ENCODE data around the gene BCR. TPM values are rescaled to one million over a fixed set of nuclear protein-coding genes. Genes with fewer than 3 reads are reported as not detected.

BCR gene
- total and polyA plus RNA-seq, 2 experiments from 2014 or later = 38.8 to 42.2 TPM

DNA sequence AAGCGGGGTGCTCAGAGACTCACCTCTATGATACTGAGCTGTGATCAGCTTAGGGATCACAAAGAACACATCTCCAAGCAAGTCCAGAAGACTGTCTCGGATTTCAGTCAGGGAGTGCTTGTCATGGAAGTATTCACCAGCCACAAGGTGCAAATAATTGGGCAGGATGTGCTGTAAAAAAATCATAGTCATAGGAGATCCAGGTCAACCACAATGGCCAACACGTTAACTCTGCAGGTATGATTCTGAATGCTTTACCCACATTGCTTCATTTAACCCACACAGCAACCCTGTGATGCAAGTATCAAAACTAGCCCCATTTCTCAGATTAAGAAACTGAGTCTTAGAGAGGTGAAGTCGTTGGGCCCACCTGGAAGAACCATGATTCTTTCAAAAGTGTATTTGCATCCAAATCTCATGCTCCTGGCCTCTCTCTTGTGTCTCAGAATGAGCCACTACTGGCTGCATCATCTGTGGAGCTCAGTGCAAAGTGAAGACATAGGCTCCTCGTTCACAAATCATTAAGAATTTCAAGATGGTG is 179.3 kb downstream of the BCR start:
- Histone ChIP-seq H3K9me2 (replicated peaks; ENCODE audit: insufficient read depth) (no peaks in the 10 kb centered on the region), H3K79me2 (no peaks in the 10 kb centered on the region), H2AFZ (no peak overlapping the region), H3K27me3 (no peaks in the 10 kb centered on the region), H3K4me1 (ENCODE audit: insufficient read depth) (no peaks in the 10 kb centered on the region), H3K27ac (no peak overlapping the region), H3K4me3 (no peak overlapping the region), H3K36me3 (replicated peaks; ENCODE audit: insufficient read depth, low read depth) (no peaks in the 10 kb centered on the region), H3K9me3 (ENCODE audit: low read depth) (no peaks in the 10 kb centered on the region), H3K4me2 (no peak overlapping the region), H4K20me1 (ENCODE audit: insufficient read depth, poor library complexity, severe bottlenecking) (no peaks in the 10 kb centered on the region)
- 53% methylated on average over 5 of the region's 5 CpGs for WGBS (ENCODE audit: low lambda C conversion rate, missing lambda C conversion rate)
- DNase-seq (ENCODE audit: low spot score) = no peak
- TF ChIP-seq EZH2phosphoT487 (IDR thresholded peaks at IDR 0.05; ENCODE audit: low read depth, severe bottlenecking, unreplicated experiment) (no peak), EZH2 (IDR thresholded peaks at IDR 0.05; ENCODE audit: borderline replicate concordance) (no peak)
- TF ChIP-seq, protein P1, sequence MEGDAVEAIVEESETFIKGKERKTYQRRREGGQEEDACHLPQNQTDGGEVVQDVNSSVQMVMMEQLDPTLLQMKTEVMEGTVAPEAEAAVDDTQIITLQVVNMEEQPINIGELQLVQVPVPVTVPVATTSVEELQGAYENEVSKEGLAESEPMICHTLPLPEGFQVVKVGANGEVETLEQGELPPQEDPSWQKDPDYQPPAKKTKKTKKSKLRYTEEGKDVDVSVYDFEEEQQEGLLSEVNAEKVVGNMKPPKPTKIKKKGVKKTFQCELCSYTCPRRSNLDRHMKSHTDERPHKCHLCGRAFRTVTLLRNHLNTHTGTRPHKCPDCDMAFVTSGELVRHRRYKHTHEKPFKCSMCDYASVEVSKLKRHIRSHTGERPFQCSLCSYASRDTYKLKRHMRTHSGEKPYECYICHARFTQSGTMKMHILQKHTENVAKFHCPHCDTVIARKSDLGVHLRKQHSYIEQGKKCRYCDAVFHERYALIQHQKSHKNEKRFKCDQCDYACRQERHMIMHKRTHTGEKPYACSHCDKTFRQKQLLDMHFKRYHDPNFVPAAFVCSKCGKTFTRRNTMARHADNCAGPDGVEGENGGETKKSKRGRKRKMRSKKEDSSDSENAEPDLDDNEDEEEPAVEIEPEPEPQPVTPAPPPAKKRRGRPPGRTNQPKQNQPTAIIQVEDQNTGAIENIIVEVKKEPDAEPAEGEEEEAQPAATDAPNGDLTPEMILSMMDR (IDR thresholded peaks at IDR 0.05; ENCODE audit: poor library complexity) = no peak

DNA sequence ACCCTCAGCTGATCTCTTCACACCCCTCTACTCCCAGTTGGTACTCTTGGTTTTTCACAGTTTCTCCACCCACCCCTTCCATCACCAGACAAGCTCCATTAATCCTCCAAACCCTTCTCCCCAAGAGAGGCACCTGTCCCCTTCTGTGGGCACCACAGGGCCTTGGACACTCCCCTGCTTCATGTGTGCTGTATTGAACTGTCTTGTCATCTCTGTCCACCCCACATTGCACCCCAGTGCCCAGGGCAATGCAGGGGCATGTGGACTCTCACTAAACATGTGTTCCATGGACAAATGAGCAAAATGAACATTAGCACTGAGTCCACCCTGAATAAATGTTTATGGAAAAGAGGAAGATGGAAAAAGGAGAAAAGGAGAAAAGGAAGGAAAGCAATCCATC is 181.4 kb downstream of the BCR start:
- DNase-seq (ENCODE audit: low spot score) = no peak
- H3K79me2 ChIP-seq = no peaks in the 10 kb centered on the region
- no peaks in the 10 kb centered on the region for H3K4me1 ChIP-seq (ENCODE audit: insufficient read depth)
- H2AFZ ChIP-seq = no peak overlapping the region
- H3K9me3 ChIP-seq (ENCODE audit: low read depth) = no peaks in the 10 kb centered on the region
- no peaks in the 10 kb centered on the region for H3K27me3 ChIP-seq
- no peak overlapping the region for H3K4me2 ChIP-seq
- no peak overlapping the region for H3K27ac ChIP-seq
- H3K4me3 ChIP-seq = no peak overlapping the region
- H3K9me2 ChIP-seq (replicated peaks; ENCODE audit: insufficient read depth) = no peaks in the 10 kb centered on the region
- TF ChIP-seq EZH2phosphoT487 (IDR thresholded peaks at IDR 0.05; ENCODE audit: low read depth, severe bottlenecking, unreplicated experiment) (no peak), EZH2 (IDR thresholded peaks at IDR 0.05; ENCODE audit: borderline replicate concordance) (no peak)
- TF ChIP-seq, protein P1 (IDR thresholded peaks at IDR 0.05; ENCODE audit: poor library complexity) = no peak
- H4K20me1 ChIP-seq (ENCODE audit: insufficient read depth, poor library complexity, severe bottlenecking) = no peaks in the 10 kb centered on the region
- H3K36me3 ChIP-seq (replicated peaks; ENCODE audit: insufficient read depth, low read depth) = no peaks in the 10 kb centered on the region

DNA sequence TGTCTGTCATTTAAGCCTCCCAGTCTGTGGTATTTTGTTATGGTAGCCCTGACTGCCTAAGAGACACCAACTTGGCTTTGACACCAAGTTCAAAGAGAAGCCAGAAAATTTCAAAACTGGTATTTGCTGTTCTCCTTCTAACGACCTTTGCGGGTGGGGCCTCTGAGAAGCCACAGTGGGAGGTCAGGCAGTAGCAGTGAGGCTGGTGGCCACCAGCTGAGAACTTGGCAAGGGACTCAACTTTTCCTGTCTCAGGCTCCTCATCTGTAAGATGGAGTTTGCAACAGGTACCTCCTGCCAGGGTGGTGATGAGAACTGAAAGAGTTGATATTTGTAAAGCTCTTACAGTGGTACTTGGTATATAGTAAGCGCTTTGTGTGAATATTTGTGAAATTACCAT is 183.4 kb downstream of the BCR start:
- H3K4me2 ChIP-seq = no peak overlapping the region
- no peaks in the 10 kb centered on the region for H3K4me1 ChIP-seq (ENCODE audit: insufficient read depth)
- no peak overlapping the region for H3K27ac ChIP-seq
- no peaks in the 10 kb centered on the region for H4K20me1 ChIP-seq (ENCODE audit: insufficient read depth, poor library complexity, severe bottlenecking)
- no peaks in the 10 kb centered on the region for H3K79me2 ChIP-seq
- no peak overlapping the region for H3K4me3 ChIP-seq
- no peak overlapping the region for H2AFZ ChIP-seq
- H3K9me2 ChIP-seq (replicated peaks; ENCODE audit: insufficient read depth) = no peaks in the 10 kb centered on the region
- no peaks in the 10 kb centered on the region for H3K27me3 ChIP-seq
- WGBS (ENCODE audit: low lambda C conversion rate, missing lambda C conversion rate) = 61% methylated on average over 3 of the region's 3 CpGs
- TF ChIP-seq, protein P1 (IDR thresholded peaks at IDR 0.05; ENCODE audit: poor library complexity) = no peak
- TF ChIP-seq EZH2phosphoT487 (IDR thresholded peaks at IDR 0.05; ENCODE audit: low read depth, severe bottlenecking, unreplicated experiment) = no peak
- H3K9me3 ChIP-seq (ENCODE audit: low read depth) = no peaks in the 10 kb centered on the region
- no peaks in the 10 kb centered on the region for H3K36me3 ChIP-seq (replicated peaks; ENCODE audit: insufficient read depth, low read depth)
- DNase-seq (ENCODE audit: low spot score) = no peak

DNA sequence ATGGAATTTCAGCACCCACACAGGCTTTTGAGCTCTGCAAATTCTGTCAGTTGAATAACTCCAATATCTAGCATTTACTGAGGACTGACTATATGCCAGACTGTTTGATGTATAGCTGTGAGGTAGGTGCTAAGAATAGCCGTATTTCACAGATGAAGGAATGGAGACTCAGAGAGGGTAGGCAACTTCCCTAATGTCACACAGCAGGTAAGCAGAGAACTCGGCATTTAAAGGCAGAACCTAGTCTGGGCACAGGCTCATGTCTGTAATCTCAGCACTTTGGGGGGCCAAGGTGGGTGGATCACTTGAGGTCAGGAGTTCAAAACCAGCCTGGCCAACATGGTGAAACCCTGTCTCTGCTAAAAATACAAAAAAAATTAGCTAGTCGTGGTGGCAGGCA is 184.1 kb downstream of the BCR start:
- no peaks in the 10 kb centered on the region for H3K9me2 ChIP-seq (replicated peaks; ENCODE audit: insufficient read depth)
- H4K20me1 ChIP-seq (ENCODE audit: insufficient read depth, poor library complexity, severe bottlenecking) = no peaks in the 10 kb centered on the region
- no peak overlapping the region for H3K4me3 ChIP-seq
- DNase-seq (ENCODE audit: low spot score) = no peak
- no peak overlapping the region for H3K4me2 ChIP-seq
- WGBS (ENCODE audit: low lambda C conversion rate, missing lambda C conversion rate) = 54% methylated on average over 3 of the region's 3 CpGs
- no peak overlapping the region for H3K27ac ChIP-seq
- no peaks in the 10 kb centered on the region for H3K79me2 ChIP-seq
- H2AFZ ChIP-seq = no peak overlapping the region
- TF ChIP-seq EZH2phosphoT487 (IDR thresholded peaks at IDR 0.05; ENCODE audit: low read depth, severe bottlenecking, unreplicated experiment) = no peak
- TF ChIP-seq EZH2 (IDR thresholded peaks at IDR 0.05; ENCODE audit: borderline replicate concordance) = no peak
- no peaks in the 10 kb centered on the region for H3K36me3 ChIP-seq (replicated peaks; ENCODE audit: insufficient read depth, low read depth)
- H3K4me1 ChIP-seq (ENCODE audit: insufficient read depth) = no peaks in the 10 kb centered on the region
- H3K9me3 ChIP-seq (ENCODE audit: low read depth) = no peaks in the 10 kb centered on the region
- no peaks in the 10 kb centered on the region for H3K27me3 ChIP-seq

All from hepatocyte (in vitro differentiated cells).